ENCODE measurements around the gene LINGO4.
A peak's percentile ranks its signal among the peaks of the same experiment; 100 is the strongest.
"Not testable (repeated sequence)": the region's sequence is repeated elsewhere in the genome, so short reads cannot be mapped to it uniquely, and the experiment has no call there.

Gene LINGO4

DNA sequence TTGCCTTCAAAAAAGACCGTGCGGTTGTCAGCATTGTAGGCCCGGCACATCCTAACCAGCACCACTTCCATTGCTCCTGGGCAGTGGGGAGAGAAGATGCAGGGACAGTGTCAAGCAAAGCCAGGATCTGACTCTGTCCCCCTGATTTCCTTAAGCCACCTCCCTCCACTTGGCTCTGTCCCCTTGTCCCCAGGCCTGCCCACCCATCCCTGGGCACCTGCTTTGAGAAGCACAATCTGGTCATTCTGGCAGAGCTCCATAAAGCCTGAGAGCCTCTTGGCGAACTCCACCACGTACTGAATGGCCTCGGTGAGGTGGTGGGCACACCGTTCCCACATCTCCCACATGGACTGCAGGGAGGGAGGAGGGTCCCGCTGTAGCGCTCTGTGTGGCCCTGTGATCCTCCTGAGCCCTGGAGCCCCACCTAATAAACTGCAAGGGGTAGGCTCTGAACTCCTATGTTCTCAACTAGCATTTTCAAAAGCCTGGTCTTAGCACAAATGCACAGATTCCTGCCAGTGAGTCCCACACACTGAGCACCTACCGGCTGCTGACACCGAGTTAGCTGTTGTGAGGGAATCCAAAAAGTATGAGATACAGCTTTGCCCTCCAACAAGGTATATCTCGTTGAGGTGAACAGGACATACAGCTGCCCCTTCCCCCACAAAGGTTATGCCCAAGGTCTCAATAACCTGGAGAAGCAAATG lies 8.2 kb upstream of the LINGO4 start:
- DNase-seq: no peak

DNA sequence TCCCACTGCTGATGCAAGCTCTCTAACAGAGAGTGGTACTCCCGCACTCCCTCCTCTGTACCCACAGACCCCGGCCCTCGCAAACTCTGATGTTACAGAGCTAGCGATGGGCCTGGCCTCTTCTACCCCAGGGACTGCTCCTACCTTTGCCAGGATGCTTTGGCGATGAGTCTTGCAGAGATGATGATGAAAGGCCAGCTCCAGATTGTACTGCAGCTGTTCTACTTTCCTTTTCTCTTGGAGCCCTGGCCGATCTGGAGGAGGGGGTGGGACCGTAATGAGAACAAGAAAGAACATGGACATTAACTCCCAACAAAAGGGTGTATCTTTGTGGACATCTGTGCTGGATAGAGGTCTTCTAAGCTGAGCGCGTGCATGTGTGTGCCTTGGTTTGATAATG lies 6.0 kb upstream of the LINGO4 start:
- DNase-seq: no peak

DNA sequence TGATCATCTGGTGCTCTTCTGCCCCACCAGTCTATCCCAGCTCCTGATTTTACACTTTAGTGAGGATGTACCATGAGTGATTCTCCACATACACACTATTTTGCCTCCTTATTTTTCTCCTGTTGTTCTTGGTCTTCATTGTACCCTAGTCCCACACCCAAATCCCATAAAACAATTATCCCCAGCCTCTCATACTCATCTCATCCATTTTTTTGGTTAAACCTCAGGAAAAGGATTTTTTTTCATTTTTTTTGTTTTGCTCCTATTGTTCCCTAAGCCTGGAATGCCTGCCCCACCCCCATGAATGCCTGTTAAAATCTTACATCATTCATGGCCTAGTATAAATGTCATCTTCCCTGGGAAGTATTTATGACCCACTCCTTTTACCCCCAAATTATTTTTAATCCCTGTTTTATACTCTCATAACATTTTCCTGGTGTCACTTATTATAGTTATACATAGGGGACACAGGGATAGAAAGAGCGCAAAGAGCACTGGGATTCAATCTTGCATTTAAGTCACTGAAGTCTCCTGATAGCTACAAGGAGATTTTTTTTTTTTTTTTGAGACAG lies 4.9 kb upstream of the LINGO4 start:
- no peak for DNase-seq

DNA sequence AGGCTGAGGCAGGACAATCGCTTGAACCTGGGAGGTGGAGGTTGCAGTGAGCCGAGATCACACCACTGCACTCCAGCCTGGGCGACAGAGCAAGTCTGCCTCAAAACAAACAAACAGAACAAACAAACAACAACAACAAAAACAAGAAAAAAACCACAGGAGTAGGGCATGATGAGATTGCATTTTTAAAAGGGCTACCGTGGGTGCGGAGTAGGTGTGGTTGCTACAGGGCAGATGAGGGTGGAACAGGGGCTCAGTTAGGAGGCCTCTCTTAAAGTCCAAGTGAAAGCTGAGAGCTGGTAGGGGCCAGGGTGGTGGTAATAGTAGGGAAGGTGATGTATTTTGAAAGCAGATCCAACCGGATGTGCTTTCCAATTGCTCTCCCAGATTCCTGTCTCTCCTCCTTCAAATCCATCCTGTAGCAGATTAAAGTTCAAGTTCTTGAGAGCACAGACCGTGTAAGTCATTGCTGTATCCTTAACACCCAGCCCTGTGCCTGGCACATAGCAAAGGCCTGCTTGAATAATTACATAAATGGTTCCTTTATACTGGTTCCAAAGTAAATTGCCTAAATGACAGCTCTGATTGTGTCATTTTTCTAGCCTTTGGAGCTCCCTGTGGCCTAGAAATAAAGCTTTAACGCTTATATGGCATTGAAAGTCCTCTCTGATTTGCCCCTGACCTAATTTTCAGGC lies 4.2 kb upstream of the LINGO4 start:
- no peak for DNase-seq

DNA sequence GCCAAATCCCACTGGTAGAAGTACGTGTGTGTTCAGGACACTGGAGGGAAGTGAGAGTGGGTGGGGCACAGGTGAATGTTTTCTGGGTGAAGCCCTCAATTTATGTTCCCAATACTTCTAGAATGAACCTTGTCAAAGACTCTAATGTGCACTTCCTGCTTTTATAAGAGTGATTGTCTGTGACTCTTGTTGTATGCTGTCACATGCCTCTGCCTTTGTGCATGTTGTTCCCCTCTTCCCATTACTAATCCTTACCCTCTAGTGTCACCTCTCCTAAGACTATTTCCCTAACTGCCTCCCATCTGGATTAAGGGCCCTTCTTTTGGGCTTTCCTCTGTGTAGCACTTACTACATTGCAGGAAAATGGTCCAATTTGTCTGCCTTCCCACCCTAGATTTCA lies 2.5 kb upstream of the LINGO4 start:
- no peak for DNase-seq

DNA sequence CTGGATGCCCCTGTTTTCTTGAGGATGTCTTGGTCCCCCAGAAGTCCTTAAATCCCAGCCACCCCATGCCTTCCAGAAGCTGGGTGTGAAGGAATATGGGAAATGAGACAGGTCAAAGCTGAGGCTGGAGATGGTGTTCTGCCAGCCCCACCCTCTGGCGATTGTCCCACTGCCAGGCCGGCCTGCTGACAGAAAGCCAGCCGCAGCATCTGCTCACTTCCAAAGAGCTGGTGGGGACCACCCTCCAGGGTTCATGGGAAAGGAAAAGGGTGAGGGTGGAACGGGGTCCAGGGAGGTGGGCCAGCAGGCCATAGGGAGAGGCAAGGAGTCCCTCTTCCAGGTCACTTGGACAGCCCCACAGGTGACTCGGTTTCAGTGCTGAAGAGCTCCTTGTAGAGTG lies 1.9 kb upstream of the LINGO4 start:
- DNase-seq: no peak

DNA sequence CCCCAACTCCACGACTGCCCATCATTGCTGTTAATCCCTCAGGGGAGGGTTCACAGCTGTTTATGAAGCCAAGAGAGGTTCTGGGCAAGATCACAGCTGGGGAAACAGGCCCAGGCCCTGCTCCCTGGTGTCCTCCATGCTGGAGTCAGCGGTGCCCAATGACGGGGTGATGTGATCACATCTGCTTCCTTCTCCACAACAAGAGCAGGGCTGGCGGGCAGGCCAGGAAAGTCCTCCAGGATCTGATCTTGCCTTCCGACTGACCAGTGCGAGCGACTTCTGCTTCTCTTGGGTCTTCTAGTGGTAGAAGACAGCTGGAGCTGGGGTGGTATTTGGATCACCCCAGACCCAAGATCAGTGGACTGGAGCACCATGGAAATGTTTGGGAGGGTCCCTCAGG lies 951 bp upstream of the LINGO4 start:
- DNase-seq: no peak

DNA sequence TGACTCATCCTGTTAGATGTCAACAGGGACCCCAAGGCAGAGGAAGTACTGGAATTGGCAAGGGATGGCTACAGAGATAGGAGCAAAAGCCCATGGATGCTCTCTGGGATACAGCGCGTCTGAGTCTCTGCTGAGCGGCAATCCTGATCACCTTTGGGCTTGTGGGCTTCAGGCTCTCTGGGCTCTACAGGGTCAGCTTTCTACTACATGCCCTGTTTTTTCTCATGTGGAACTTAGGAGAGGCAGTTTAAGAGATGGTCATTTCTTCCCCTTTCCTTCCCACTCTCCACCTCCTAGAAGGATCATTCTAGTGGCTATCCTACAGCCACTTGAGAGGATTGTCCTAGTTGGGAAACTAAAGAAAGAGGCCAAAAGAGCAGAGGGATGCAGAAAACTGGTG lies 1.3 kb downstream of the LINGO4 start:
- no peak for DNase-seq

DNA sequence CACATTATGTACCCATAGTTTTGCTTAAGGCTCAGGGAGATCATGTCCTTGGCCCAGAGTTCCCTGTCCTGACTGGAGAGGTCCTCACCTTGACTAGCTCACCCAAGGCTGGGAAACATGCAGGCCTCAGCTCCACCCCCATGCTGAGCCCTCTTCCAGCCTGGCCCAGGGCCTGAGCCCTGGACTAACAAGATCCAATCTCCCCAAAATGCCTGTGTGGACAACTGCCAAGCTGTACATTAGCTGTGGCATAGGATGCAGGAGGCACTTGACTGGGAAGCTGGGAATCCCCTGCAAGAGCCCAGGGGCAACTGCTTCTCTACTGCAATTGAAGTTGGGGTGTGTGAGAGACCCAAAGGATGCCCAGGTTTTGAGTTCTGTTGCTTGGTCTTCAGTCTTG lies 2.1 kb downstream of the LINGO4 start:
- DNase-seq: no peak

DNA sequence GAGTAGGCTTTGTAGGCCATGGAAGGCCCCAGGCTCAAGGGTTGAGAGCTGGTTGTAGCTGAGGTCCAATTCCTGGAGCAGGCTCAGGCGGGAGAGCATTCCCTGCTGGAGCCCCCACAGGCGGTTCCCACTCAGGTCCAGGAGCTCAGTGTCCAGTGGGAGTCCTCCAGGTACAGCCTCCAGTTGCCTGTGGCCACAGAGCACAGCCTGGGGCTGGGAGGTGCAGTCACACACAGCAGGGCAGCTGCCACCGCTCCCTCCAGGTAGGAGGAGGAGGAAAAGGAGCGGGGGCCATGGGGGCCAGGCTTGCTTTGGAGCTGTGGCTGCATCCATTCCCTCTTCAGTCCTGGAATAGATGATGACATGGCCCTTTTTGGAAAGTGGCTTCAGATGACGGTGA lies 2.8 kb downstream of the LINGO4 start:
- DNase-seq: no peak

DNA sequence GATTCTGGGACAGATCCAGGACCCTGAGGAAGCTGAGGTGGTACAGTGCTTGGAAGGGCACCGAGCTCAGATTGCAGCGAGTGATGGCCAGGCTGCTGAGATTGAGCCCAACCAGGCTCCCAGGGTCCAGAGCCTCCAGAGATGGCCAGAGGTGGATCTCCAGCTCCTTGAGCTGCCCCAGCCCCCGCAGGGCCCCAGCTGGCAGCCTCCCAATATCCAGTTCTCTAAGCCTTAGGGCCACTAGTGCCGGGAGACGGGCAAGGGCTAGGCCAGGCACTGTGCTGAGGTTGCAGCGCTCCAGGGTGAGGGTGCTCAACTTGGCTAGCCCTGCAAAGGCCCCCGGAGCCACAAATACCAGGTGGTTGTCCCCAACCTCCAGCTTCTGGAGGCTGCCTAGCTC lies 3.4 kb downstream of the LINGO4 start:
- no peak for DNase-seq

DNA sequence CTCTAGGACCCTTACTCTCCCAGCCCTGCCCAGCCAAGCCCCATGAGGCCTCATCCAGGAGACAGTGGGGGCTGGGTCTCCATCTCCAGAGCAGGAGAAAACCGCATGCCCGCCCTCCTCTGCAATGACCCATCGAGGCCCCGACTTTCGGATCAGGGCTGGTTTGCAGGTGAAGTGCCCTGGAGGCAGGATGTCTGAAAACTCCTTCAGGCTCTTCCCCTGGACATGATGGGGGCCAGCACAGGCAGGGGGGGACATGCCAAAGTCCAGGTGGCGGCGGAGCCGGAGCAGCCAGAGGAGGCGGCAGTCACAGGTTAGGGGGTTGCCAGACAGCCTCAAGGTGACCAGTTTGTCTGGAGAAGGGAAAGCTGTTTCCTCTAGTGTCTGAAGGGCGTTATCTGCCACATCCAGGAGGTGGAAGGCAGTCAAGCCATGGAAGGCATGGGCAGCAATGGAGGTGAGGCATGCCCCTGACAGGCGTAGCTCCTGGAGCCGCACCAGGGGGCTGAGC lies 3.9 kb downstream of the LINGO4 start:
- DNase-seq: no peak

DNA sequence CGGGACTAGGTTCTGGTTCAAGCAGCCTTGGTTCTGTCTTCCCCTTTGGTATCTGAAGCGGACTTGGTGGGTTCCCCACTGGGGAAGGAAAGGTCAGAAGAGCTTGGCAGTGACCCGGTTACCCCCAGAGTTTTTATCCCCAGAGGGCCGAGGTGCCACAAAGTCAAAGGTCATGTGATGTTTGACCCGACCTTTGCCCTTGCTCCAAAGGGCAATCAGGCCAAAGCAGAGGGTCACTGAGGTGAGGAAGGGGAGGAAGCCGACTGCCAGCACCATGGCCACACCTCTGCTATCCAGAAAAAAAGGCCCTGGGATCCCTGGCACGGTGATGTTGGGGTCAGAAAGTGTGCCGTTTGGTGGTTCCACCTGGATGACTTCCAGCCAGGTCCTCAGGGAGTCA lies 4.4 kb downstream of the LINGO4 start:
- no peak for DNase-seq

DNA sequence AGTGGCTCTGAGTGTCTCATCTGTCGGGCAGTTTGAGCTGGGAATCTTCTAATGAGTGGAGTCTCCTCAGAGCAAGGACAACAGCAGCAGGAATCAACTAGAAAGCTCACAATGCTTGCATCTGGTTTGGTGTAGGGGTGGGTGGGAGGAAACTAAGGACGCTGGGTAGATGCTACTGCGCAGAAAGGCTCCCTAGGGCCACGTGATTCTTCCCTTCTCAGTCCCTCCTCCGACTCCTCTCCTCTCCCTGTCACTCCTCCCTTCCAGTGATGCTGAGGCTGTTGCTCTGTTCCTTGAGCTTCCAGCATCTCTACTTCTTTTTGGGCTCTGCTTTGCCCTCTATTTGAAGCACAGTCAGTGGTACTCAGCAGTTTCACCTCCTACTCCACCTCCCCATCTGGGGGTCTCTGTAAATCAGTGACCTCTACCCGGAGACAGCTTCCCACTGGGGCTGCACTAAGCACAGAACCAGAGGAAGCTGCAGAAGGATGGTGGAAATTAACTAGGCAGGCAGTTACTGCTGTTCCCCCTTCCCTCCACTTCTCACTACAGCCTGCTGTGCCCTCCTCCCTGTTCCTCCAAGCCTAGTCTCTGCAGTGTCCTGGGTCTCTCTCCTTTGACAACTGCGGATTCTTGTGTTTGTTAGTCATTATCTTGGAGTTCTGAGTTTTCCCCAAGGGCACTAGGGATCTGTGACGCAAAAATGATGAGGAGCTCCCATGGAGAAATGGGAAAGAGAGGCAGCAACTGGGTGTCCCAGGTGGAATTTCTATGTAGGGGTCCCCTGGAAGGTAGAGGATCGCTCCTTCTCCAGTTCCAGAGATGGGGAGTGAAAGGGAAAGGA lies 5.8 kb downstream of the LINGO4 start:
- no peak for DNase-seq

DNA sequence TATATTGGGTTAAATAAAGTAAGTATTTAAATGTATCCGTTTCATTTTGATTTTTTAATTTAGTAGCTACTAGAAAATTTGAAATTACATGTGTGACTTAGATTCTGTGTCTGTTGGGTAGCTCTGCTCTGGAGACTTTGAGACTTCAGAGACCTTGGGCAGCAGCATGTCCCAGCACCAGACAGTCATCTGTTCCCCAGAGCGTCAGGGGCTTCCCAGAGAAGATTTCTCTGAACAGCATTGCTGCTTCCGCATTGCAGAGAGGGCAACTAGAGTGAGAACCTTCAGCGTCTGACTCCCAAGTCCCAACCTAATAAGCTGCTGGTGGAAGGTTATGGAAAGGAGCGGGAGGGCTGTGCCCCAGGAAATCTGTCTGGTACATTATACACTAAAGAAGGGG lies 6.6 kb downstream of the LINGO4 start:
- no peak for DNase-seq

DNA sequence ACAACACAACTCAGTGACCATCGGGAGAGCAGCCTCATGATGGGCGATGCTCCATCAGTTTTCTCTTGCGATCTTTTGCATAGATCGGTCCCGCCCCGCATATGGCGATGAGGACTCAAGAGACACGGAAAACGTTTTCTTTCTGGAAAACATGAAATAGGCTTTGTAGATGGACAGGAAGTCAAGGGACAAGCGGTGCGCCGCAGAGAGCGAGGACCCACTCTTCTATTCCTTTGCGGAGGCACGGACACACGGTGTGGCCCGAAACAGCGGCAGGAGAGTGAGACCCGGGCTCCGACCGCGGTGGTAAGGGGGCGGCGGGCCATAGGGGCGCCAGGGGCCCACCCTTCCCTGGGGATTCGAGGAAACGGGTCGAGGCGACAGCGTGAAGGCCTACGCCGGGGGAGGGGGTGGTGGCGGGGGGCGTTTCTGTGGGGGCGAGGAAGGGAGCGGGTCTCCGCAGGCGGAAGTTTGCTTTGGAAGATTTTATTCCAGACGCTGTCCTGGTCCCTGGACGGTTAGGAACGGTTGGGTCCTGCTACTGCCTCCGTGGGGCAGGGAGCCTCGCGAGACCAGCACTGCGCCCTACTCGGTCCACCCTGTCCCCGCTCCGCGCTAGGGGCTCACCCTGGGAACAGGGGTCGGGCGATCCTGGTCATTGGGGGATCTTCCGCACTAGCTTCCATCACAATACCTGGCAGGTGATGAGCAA lies 14.1 kb downstream of the LINGO4 start:
- no peak for DNase-seq

DNA sequence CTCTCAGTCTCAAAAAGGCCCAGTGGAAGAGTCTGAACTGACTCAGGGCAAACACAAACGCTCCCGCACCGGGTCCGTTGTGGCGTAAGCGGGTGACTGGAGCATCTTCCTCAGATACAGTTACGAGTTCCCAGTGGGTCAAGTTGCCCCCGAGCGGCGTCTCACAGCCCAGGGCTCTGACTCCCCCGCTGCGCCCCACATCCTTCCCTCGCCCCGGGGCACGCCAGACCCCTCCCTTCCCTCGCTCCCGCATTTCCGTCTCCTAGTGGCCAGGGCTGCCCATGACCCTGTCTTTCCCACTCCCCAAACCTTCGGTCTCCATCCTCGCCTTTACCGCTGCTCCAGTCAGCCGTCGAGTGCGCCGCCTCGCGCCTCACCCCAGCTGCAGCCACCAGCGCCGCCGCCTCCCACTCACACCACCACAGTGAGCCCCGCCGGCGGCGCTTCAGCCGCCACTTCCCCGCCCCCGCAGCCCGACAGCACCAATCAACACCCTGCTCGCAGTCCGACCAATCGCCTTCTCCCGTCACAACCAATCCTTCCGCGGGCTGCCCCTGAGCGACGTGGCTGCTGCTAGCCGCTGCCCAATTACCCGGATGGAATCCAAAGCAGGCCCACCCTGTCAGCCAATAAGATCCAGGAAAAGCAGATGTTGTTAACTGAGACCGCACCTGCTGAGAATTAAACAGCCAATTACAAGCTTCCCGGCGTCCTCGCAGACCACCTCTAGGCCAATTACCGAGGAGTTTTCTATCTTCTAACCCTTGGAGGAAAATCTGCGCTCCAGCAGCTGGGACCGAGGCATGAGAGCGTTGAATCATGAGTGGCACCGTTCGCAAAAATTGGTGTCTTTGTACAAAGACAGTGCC lies 14.9 kb downstream of the LINGO4 start, which contains the start of gene TDRKH:
TSS of gene TDRKH (minus strand) at position 430 of the 869 bp plus-strand sequence. CDS start 7,478 bp downstream, outside the sequence.
- DNase-seq: peak; percentile 93 to 96 (median 95)

DNA sequence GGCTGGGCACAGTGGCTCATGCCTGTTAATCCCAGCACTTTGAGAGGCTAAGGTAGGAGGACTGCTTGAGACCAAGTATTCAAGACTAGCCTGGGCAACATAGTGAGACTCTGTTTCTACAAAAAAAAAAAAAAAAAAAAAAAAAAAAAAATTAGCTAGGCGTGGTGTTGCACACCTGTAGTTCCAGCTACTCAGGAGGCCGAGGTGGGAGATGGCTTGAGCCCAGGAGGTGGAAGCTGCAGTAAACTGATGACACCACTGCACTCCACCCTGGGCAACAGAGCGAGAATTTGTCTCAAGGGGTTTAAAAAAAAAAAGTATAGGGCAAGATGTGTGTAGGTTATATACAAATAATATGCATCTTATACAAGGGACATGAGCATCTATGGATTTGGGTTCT lies 17.5 kb downstream of the LINGO4 start:
- no peak for DNase-seq

DNA sequence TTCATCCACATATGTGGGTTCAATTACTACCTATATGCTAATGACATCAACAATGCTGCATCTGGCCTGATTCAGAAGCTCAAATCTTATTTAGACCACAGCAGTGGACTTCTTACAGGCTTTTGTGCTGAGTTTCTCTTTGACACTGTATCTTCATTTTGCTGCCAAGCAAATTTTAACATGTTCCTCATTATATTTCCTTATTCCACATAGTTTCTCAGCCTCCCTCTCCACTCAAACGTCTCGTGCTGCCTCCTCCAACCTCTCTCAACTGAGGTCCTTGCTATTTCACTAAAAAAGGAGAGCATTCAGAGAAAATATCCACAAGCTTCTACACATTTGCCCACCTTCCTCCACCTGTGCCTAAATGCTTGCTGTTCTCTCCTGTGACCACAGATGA lies 21.4 kb downstream of the LINGO4 start:
- no peak for DNase-seq

DNA sequence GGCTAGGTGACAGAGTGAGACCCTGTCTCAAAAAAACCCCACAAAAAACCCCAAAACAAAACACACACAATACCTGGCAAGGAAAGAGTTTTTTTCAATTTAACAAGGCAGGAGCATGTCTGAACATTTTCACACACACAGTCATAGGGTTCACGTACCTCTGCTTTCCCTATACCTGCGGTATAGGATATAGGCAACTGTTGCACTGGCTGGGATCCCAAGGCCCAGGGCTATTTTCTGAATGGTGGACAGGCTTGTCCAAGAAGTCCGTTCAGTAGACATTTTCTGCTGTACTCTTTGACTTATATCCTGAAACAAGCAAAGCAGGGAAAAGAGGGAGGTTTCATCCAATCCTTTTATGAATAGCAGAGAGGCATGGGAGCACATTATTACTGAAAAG lies 22.5 kb downstream of the LINGO4 start:
- DNase-seq: no peak

DNA sequence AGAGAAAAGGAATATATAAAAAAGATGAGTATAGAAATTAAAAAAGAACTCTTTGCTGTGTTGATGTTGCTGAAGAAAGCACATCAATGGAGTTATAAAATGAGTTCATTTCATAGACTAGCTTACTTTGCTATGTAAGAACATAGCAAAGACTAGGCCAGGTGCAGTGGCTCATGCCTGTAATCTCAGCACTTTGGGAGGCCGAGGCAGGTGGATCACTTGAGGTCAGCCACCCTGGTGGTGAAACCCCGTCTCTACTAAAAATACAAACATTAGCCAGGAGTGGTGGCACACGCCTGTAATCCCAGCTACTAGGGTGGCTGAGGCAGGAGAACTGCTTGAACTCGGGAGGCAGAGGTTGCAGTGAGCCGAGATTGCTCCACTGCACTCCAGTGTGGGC lies 23.2 kb downstream of the LINGO4 start:
- not testable (repeated sequence) for DNase-seq

DNA sequence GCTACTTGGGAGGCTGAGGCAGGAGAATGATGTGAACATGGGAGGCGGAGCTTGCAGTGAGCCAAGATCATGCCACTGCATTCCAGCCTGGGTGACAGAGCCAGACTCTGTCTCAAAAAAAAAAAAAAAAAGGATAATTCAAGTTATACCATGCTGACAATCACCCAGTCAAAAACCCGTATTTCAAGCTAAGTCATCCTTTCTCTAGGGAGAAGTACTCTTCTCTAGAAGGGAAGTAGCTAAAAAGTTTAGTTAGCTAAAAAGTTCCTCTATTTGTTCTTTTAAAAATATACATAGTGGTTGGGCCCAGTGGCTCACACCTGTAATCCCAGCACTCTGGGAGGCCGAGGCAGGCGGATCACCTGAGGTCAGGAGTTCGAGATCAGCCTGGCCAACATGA lies 24.5 kb downstream of the LINGO4 start:
- not testable (repeated sequence) for DNase-seq
